Prostate gland (tissue), 2 donors: ENCODE data around the gene DPAGT1. TPM values are rescaled to one million over a fixed set of nuclear protein-coding genes. Genes with fewer than 3 reads are reported as not detected.

Experiments
- DNase-seq: peaks from one replicate; pipeline ENCODE4 v3.0.0-alpha.2; 2019; ENCODE audit warnings: low spot score
- H3K27ac ChIP-seq, 2 donors: fragments of 200-600 bp; sonication (generic); 2 replicates each; pipeline ENCODE4 v1.5.1; 2017 to 2019
- H3K27me3 ChIP-seq: fragments of 200-600 bp; sonication (generic); replicated peaks from 2 replicates; pipeline ENCODE4 v1.5.1; 2019; ENCODE audit not compliant: insufficient read depth
- H3K36me3 ChIP-seq, 2 donors: fragments of 200-600 bp; sonication (generic); 1 replicate in 1 of 2; 2 replicates in 1 of 2; pipeline versions ENCODE4 v1.5.1 to v1.8.1; 2017 to 2019
- H3K4me1 ChIP-seq: fragments of 200-600 bp; sonication (generic); replicated peaks from 2 replicates; pipeline ENCODE4 v1.5.1; 2019
- H3K4me3 ChIP-seq, 2 donors: fragments of 200-600 bp; sonication (generic); 2 replicates each; pipeline ENCODE4 v1.5.1; 2017 to 2019
- H3K9me3 ChIP-seq: fragments of 200-600 bp; sonication (generic); 2 replicates; pipeline ENCODE4 v1.5.1; 2017
- CTCF ChIP-seq, 4 experiments: fragments of 200-600 bp in 2 of 4; fragments of 450-650 bp in 2 of 4; sonication (generic) in 2 of 4; IDR thresholded peaks; 1 replicate in 3 of 4; 2 replicates in 1 of 4; pipeline ENCODE4 v1.5.1; 2016 to 2019; ENCODE audit warnings: antibody characterized with exemption in 4 of 4, mild to moderate bottlenecking in 2 of 4, moderate library complexity in 2 of 4
- POLR2A ChIP-seq: fragments of 450-650 bp; IDR thresholded peaks from one replicate; pipeline ENCODE4 v1.6.1; 2016; ENCODE audit warnings: antibody characterized with exemption, mild to moderate bottlenecking
- POLR2AphosphoS5 ChIP-seq: sonication (generic); formaldehyde crosslinking; IDR thresholded peaks from one replicate; pipeline ENCODE4 v1.6.1; 2017; ENCODE audit warnings: antibody characterized with exemption
- WGBS: methylation state at CpG from one replicate; pipeline ENCODE4 v1.1.5; 2018; 5-methylcytosine and 5-hydroxymethylcytosine counted together
- intact Hi-C: fragments of 100-400 bp; cut with DNase I; formaldehyde crosslinking; loops from one replicate; pipeline ENCODE4 v1.14.2; 2022
- total RNA-seq, 2 donors: library from RNA; depleted of rRNA; stranded (reverse); fragments of >200 nt; gene quantifications; one replicate each; pipeline ENCODE4 v1.1.0, GENCODE V29; 2016

The DPAGT1 gene
- total RNA-seq, 2 donors from 2014 or later, result 39.6 to 49.6 TPM

- Histone ChIP-seq H3K36me3 (peaks cover 0 to 7% of the 10 kb centered on the region in 2 donors), H3K4me1 (peaks cover 10% of the 10 kb centered on the region), H3K27ac (peak overlapping the region; percentile 93 to 94), H3K27me3 (no peaks in the 10 kb centered on the region), H3K9me3 (no peaks in the 10 kb centered on the region), H3K4me3 (peak overlapping the region; percentile 67 to 72)
- no peak for TF ChIP-seq POLR2AphosphoS5
- peak; percentile 49 to 80 (median 70) for TF ChIP-seq CTCF (IDR thresholded peaks at IDR 0.05)
- intact Hi-C loops, result loop anchor here (5.0 kb wide), 1 partner anchor 103 kb away; no protein-coding TSS in a partner anchor
- peak; percentile 81 for DNase-seq
- whole genome bisulfite sequencing, result 0% methylated on average over 5 of the region's 19 CpGs
Measured at GRCh38 chr11:119094816-119095065, 6.9 kb downstream of the DPAGT1 start.

- under 1% methylated on average over 78 of the region's 81 CpGs for WGBS
- peaks cover 0 to 7% of the 10 kb centered on the region in 2 donors for H3K36me3 ChIP-seq
- H3K4me1 ChIP-seq, result peaks cover 10% of the 10 kb centered on the region
- peak overlapping the region; percentile 67 to 72 for H3K4me3 ChIP-seq
- no peak for TF ChIP-seq POLR2AphosphoS5
- peak in 1 of 4 experiments; percentile 11 for TF ChIP-seq CTCF (IDR thresholded peaks at IDR 0.05)
- no peak for TF ChIP-seq POLR2A
- peak; percentile 14 for DNase-seq
- H3K9me3 ChIP-seq, result no peaks in the 10 kb centered on the region
- H3K27me3 ChIP-seq, result no peaks in the 10 kb centered on the region
- peak overlapping the region; percentile 93 to 94 for H3K27ac ChIP-seq
- intact Hi-C loops, result loop anchor here (5.0 kb wide), 1 partner anchor 103 kb away; no protein-coding TSS in a partner anchor
Measured at GRCh38 chr11:119093942-119094815, 7.5 kb downstream of the DPAGT1 start.

GRCh38 chr11:119092880-119093842 is 8.5 kb downstream of the DPAGT1 start:
- TF ChIP-seq POLR2A (no peak), POLR2AphosphoS5 (peak; percentile 28), CTCF (IDR thresholded peaks at IDR 0.05) (no peak)
- Histone ChIP-seq H3K27ac (peak overlapping the region; percentile 93 to 94), H3K27me3 (no peaks in the 10 kb centered on the region), H3K4me3 (peak overlapping the region in 1 of 2 donors; percentile 67), H3K9me3 (no peaks in the 10 kb centered on the region), H3K36me3 (peaks cover 0 to 7% of the 10 kb centered on the region in 2 donors), H3K4me1 (peaks cover 10% of the 10 kb centered on the region)
- intact Hi-C loops, result loop anchor here (5.0 kb wide), 1 partner anchor 104 kb away; no protein-coding TSS in a partner anchor
- 28% methylated on average over 12 of the region's 12 CpGs for WGBS
- peak; percentile 67 for DNase-seq

- TF ChIP-seq POLR2A (no peak), CTCF (IDR thresholded peaks at IDR 0.05) (no peak), POLR2AphosphoS5 (no peak)
- Histone ChIP-seq H3K4me3 (no peak overlapping the region), H3K4me1 (peaks cover 10% of the 10 kb centered on the region), H3K27me3 (no peaks in the 10 kb centered on the region), H3K36me3 (no peaks in the 10 kb centered on the region), H3K9me3 (no peaks in the 10 kb centered on the region), H3K27ac (no peak overlapping the region)
- intact Hi-C loops, result loop anchor here (5.0 kb wide), 1 partner anchor 105 kb away; no protein-coding TSS in a partner anchor
- no peak for DNase-seq
- WGBS, result 82% methylated on average over 13 of the region's 13 CpGs
Measured at GRCh38 chr11:119091966-119092879, 9.4 kb downstream of the DPAGT1 start.
